Measurements from ENCODE around the gene PDK2.

GRCh38 chr17:50064253-50065001 is 30.7 kb upstream of the PDK2 start:
- TF ChIP-seq CTCF (IDR thresholded peaks at IDR 0.05; ENCODE audit: insufficient read depth, low read length, poor library complexity, severe bottlenecking): no peak
- TF ChIP-seq EZH2phosphoT487 (conservative IDR thresholded peaks at IDR 0.05; ENCODE audit: low read length): no peak
